Endothelial cell of umbilical vein (primary cell): ENCODE measurements around the gene ATG7. TPM values are rescaled to one million over a fixed set of nuclear protein-coding genes. Genes with fewer than 3 reads are reported as not detected.

Experiments used
- BruUV-seq: library from RNA; stranded (reverse); fragments of 400-500 nt; replicated peaks from 2 replicates; lab custom pipeline; 2021; lab: Mats Ljungman, UMichigan
- CTCF ChIA-PET: fragments of 300-600, 350-600 bp; sonication (Branson Sonifier 250); formaldehyde crosslinking; loops from one replicate; lab custom pipeline; 2021; ENCODE audit warnings: antibody characterized with exemption, inconsistent platforms; lab: Charles Lee
- POLR2A ChIA-PET: fragments of 300-600, 350-600 bp; sonication (Branson Sonifier 250); formaldehyde crosslinking; loops from one replicate; lab custom pipeline; 2021; ENCODE audit warnings: antibody characterized with exemption, inconsistent platforms; lab: Charles Lee
- DNase-seq: peaks from one replicate; pipeline ENCODE4 v3.0.0-alpha.2; 2011; ENCODE audit warnings: low read depth, low spot score
- FAIRE-seq: peaks from 2 replicates; lab custom pipeline; 2011; peaks lifted over from hg19 to GRCh38; lab: Jason Lieb, UNC
- H2AFZ ChIP-seq: 2 replicates; pipeline ENCODE4 v1.6.0; 2012; ENCODE audit warnings: low read depth, low read length, control low read depth, inconsistent platforms
- H3K27ac ChIP-seq: 2 replicates; pipeline ENCODE4 v1.5.1; 2011; ENCODE audit warnings: low read depth, mild to moderate bottlenecking, control low read depth, low read length, moderate library complexity; ENCODE audit not compliant: insufficient read depth
- H3K27me3 ChIP-seq, 2 experiments: 2 replicates each; pipeline versions ENCODE4 v1.6.0 to v1.6.1; 2011; ENCODE audit warnings: low read length in 2 of 2, mixed read lengths in 1 of 2; ENCODE audit not compliant: control insufficient read depth in 2 of 2, insufficient read depth in 2 of 2
- H3K36me3 ChIP-seq, 2 experiments: 2 replicates in 1 of 2; 3 replicates in 1 of 2; pipeline ENCODE4 v1.5.1; 2011; ENCODE audit warnings: low read length in 2 of 2, mild to moderate bottlenecking in 1 of 2, moderate library complexity in 1 of 2; ENCODE audit not compliant: control insufficient read depth in 2 of 2, insufficient read depth in 2 of 2; ENCODE audit errors: extremely low read depth in 1 of 2
- H3K4me1 ChIP-seq: 3 replicates; pipeline ENCODE4 v1.5.1; 2011; ENCODE audit warnings: mild to moderate bottlenecking, low read length; ENCODE audit not compliant: control insufficient read depth, insufficient read depth; ENCODE audit errors: extremely low read depth
- H3K4me2 ChIP-seq: 2 replicates; pipeline ENCODE4 v1.6.1; 2011; ENCODE audit warnings: low read length, control low read depth, mixed read lengths; ENCODE audit not compliant: insufficient read depth
- H3K4me3 ChIP-seq, 3 experiments: fragments of 200-600 bp in 1 of 3; sonication (generic), shearing (Covaris generic) in 1 of 3; replicated peaks in 1 of 3; 2 replicates each; pipeline ENCODE4 v1.5.1; 2011 to 2016; ENCODE audit warnings: control low read depth in 3 of 3, low read length in 3 of 3, mild to moderate bottlenecking in 2 of 3, inconsistent platforms in 1 of 3, low read depth in 1 of 3, moderate library complexity in 1 of 3; ENCODE audit not compliant: insufficient read depth in 1 of 3
- H3K79me2 ChIP-seq: 2 replicates; pipeline ENCODE4 v1.6.0; 2012; ENCODE audit warnings: low read length, inconsistent platforms; ENCODE audit not compliant: control insufficient read depth, insufficient read depth
- H3K9ac ChIP-seq: replicated peaks from 2 replicates; pipeline ENCODE3; 2011; ENCODE audit warnings: low read length, control low read depth; ENCODE audit not compliant: insufficient read depth; ENCODE audit errors: extremely low read depth
- H3K9me1 ChIP-seq: replicated peaks from 3 replicates; pipeline ENCODE4 v1.6.0; 2011; ENCODE audit warnings: mild to moderate bottlenecking, low read length; ENCODE audit not compliant: control insufficient read depth, insufficient read depth; ENCODE audit errors: extremely low read depth
- H3K9me3 ChIP-seq: replicated peaks from 2 replicates; pipeline ENCODE4 v1.5.1; 2012; ENCODE audit warnings: low read length, inconsistent platforms; ENCODE audit not compliant: control insufficient read depth, insufficient read depth
- H4K20me1 ChIP-seq: replicated peaks from 2 replicates; pipeline ENCODE3; 2011; ENCODE audit warnings: mild to moderate bottlenecking, low read length; ENCODE audit not compliant: control insufficient read depth, insufficient read depth; ENCODE audit errors: extremely low read depth
- CTCF ChIP-seq, 2 donors: IDR thresholded peaks; 1 replicate in 1 of 2; 2 replicates in 1 of 2; pipeline ENCODE4 v1.5.1; 2011; ENCODE audit warnings: low read length in 2 of 2, mild to moderate bottlenecking in 2 of 2, moderate library complexity in 2 of 2, control low read depth in 1 of 2, inconsistent platforms in 1 of 2, low read depth in 1 of 2; ENCODE audit not compliant: insufficient read depth in 1 of 2; ENCODE audit errors: extremely low read depth in 1 of 2
- EZH2 ChIP-seq: IDR thresholded peaks from 2 replicates; pipeline ENCODE4 v1.6.1; 2012; ENCODE audit warnings: borderline replicate concordance, low read depth, mild to moderate bottlenecking, moderate library complexity, low read length, inconsistent platforms; ENCODE audit not compliant: severe bottlenecking
- FOS ChIP-seq: IDR thresholded peaks from 2 replicates; pipeline ENCODE4 v1.6.1; 2011; ENCODE audit warnings: mild to moderate bottlenecking, low read length, moderate library complexity, borderline replicate concordance; ENCODE audit not compliant: insufficient read depth
- GATA2 ChIP-seq: IDR thresholded peaks from 2 replicates; pipeline ENCODE4 v1.7.0; 2011; ENCODE audit warnings: low read depth, mild to moderate bottlenecking, moderate library complexity, mixed read lengths, low read length; ENCODE audit not compliant: insufficient read length, insufficient read depth
- JUN ChIP-seq: IDR thresholded peaks from 2 replicates; pipeline ENCODE4 v1.6.1; 2011; ENCODE audit warnings: borderline replicate concordance, low read depth; ENCODE audit not compliant: insufficient read length, insufficient read depth
- MYC ChIP-seq: IDR thresholded peaks from one replicate; pipeline ENCODE4 v1.6.1; 2011; ENCODE audit warnings: mild to moderate bottlenecking, low read depth, low read length
- POLR2A ChIP-seq: IDR thresholded peaks from 2 replicates; pipeline ENCODE4 v1.6.1; 2012; ENCODE audit warnings: low read depth, mild to moderate bottlenecking, control low read depth, low read length
- POLR2AphosphoS5 ChIP-seq: IDR thresholded peaks from 2 replicates; pipeline ENCODE4 v1.6.1; 2012; ENCODE audit warnings: low read depth, mild to moderate bottlenecking, control low read depth, low read length, moderate library complexity; ENCODE audit not compliant: insufficient read depth
- dilution Hi-C: fragments of 300-500 bp; cut with MboI; formaldehyde crosslinking; loops from one replicate; pipeline ENCODE4 v1.15.0; 2019; ENCODE audit warnings: low sequenced_read_pairs; ENCODE audit not compliant: extremely low pct_ligation_motif_present
- intact Hi-C: fragments of 100-400 bp; cut with micrococcal nuclease; formaldehyde crosslinking; loops from one replicate; pipeline ENCODE4 v1.10.0; 2022
- polyA plus RNA-seq, 4 experiments: library from polyadenylated mRNA; depleted of rRNA in 3 of 4; stranded (reverse) in 3 of 4; unstranded in 1 of 4; fragments of >200 nt; gene quantifications; 2 replicates each; pipeline versions ENCODE4 v1.2.1 to v1.2.3, GENCODE V29; 2011 to 2012; ENCODE audit warnings: missing spikeins in 1 of 4
- total RNA-seq: library from RNA; stranded (reverse); gene quantifications from 2 replicates; pipeline ENCODE4 v1.2.3, GENCODE V29; 2021
- TF ChIP-seq, protein P1 (sequence below): IDR thresholded peaks from 2 replicates; pipeline ENCODE4 v1.6.1; 2011; ENCODE audit not compliant: insufficient read depth, insufficient read length

ATG7 gene
- total and polyA plus RNA-seq, 2 donors (not counting 3 experiments of a cell fraction or from before 2014, with no cell fraction given): 30.8 to 48.3 TPM

- Histone ChIP-seq H3K27ac (no peak overlapping the region), H3K79me2 (peaks cover 59% of the 10 kb centered on the region), H3K27me3 (no peaks in the 10 kb centered on the region), H3K4me1 (peaks cover 15% of the 10 kb centered on the region), H3K4me3 (no peak overlapping the region), H3K36me3 (peaks cover 0 to 6% of the 10 kb centered on the region in 2 experiments), H3K4me2 (no peak overlapping the region), H2AFZ (no peak overlapping the region), H3K9ac (no peak overlapping the region), H3K9me3 (no peaks in the 10 kb centered on the region), H3K9me1 (no peaks in the 10 kb centered on the region), H4K20me1 (no peaks in the 10 kb centered on the region)
- CTCF ChIA-PET: interaction anchor here (1.9 kb wide), 1 partner anchor 104 kb away, joined by 5 read pairs; no protein-coding TSS in a partner anchor
- DNase-seq: no peak
- no TSS peak for BruUV-seq
- FAIRE-seq: no peak
- dilution Hi-C loops (no loop called here), intact Hi-C loops (no loop called here)
- TF ChIP-seq CTCF (IDR thresholded peaks at IDR 0.05; ENCODE audit: extremely low read depth in 1 of 2, insufficient read depth in 1 of 2, low read depth in 1 of 2, low read length in 2 of 2) (no peak), JUN (no peak)
- POLR2A ChIA-PET: no interaction called here
Measured at GRCh38 chr3:11230832-11231231, 41.4 kb upstream of the ATG7 start.

- ChIA-PET CTCF (interaction anchor here (1.7 to 3.7 kb wide), 5 partner anchors 10 to 99 kb away, joined by 5 to 36 read pairs (median 7); partner anchors contain the start of gene ATG7), POLR2A (no interaction called here)
- H4K20me1 ChIP-seq: no peaks in the 10 kb centered on the region
- no peak overlapping the region for H3K9ac ChIP-seq
- FAIRE-seq: no peak
- TF ChIP-seq GATA2 (no peak), FOS (no peak), POLR2A (no peak), CTCF (IDR thresholded peaks at IDR 0.05; ENCODE audit: extremely low read depth in 1 of 2, insufficient read depth in 1 of 2, low read depth in 1 of 2, low read length in 2 of 2) (no peak), EZH2 (no peak), MYC (no peak), POLR2AphosphoS5 (no peak), JUN (no peak)
- TF ChIP-seq, protein P1, sequence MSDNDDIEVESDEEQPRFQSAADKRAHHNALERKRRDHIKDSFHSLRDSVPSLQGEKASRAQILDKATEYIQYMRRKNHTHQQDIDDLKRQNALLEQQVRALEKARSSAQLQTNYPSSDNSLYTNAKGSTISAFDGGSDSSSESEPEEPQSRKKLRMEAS: no peak
- H3K4me2 ChIP-seq: no peak overlapping the region
- no peak overlapping the region for H3K4me3 ChIP-seq
- intact Hi-C loops: no loop called here
- peaks cover 47% of the 10 kb centered on the region for H3K79me2 ChIP-seq
- H2AFZ ChIP-seq: no peak overlapping the region
- dilution Hi-C loops: no loop called here
- H3K27ac ChIP-seq: no peak overlapping the region
- BruUV-seq: no TSS peak
- no peak for DNase-seq
- peaks cover 23% of the 10 kb centered on the region for H3K4me1 ChIP-seq
- no peaks in the 10 kb centered on the region for H3K9me3 ChIP-seq
- no peaks in the 10 kb centered on the region for H3K27me3 ChIP-seq
- H3K9me1 ChIP-seq: no peaks in the 10 kb centered on the region
- peaks cover 0 to 4% of the 10 kb centered on the region in 2 experiments for H3K36me3 ChIP-seq
Measured at GRCh38 chr3:11235385-11235784, 36.8 kb upstream of the ATG7 start.
